Left lung (tissue), 10 donors: ENCODE results near the gene RGS10. TPM values are rescaled to one million over a fixed set of nuclear protein-coding genes. Genes with fewer than 3 reads are reported as not detected.
"Not testable (repeated sequence)": the region's sequence is repeated elsewhere in the genome, so short reads cannot be mapped to it uniquely, and the experiment has no call there.

Source experiments
- ATAC-seq: fragments of 200-7000 bp; cut with Tn5 transposase; one replicate; pipeline ENCODE4 v1.9.1; 2020; ENCODE audit warnings: moderate library complexity
- DNase-seq, 4 donors: peaks; one replicate each; pipeline ENCODE4 v3.0.0-alpha.2; 2013 to 2020
- H3K27ac ChIP-seq, 2 donors: fragments of 200-600 bp; sonication (generic) in 1 of 2; one replicate each; pipeline versions ENCODE4 v1.5.0 to v1.8.0; 2020 to 2021
- H3K27me3 ChIP-seq, 2 donors: fragments of 200-600 bp; sonication (generic) in 1 of 2; one replicate each; pipeline versions ENCODE4 v1.5.0 to v1.8.0; 2020 to 2021
- H3K36me3 ChIP-seq, 2 donors: fragments of 200-600 bp; sonication (generic) in 1 of 2; one replicate each; pipeline versions ENCODE4 v1.5.0 to v1.8.0; 2020 to 2021
- H3K4me1 ChIP-seq, 2 donors: fragments of 200-600 bp; one replicate each; pipeline ENCODE4 v1.8.0; 2021
- H3K4me3 ChIP-seq, 2 donors: fragments of 200-600 bp; sonication (generic) in 1 of 2; one replicate each; pipeline versions ENCODE4 v1.5.0 to v1.8.0; 2020 to 2021; ENCODE audit warnings: mild to moderate bottlenecking in 1 of 2
- H3K9me3 ChIP-seq, 2 donors: fragments of 200-600 bp; sonication (generic) in 1 of 2; one replicate each; pipeline versions ENCODE4 v1.5.0 to v1.8.0; 2020 to 2021
- intact Hi-C, 2 donors: fragments of 100-400 bp; cut with DNase I; formaldehyde crosslinking; loops; one replicate each; pipeline versions ENCODE4 v1.11.2 to v1.14.2; 2022
- polyA plus RNA-seq, 6 donors: library from polyadenylated mRNA; unstranded; fragments of 120-200 nt; gene quantifications; one replicate each; pipeline ENCODE4 v1.2.1, GENCODE V29; 2013; ENCODE audit not compliant: insufficient read length in 6 of 6
- total RNA-seq, 2 donors: library from RNA; stranded (reverse); fragmentation: NEBNext Ultra II Directional; extraction: Animal tissue kit (Norgen Biotek cat#: 25700); gene quantifications; one replicate each; pipeline ENCODE4 v1.2.1, GENCODE V29; 2021
- TF ChIP-seq, protein P1 (sequence below), 2 donors: fragments of 200-600 bp; sonication (generic) in 1 of 2; IDR thresholded peaks; one replicate each; pipeline versions ENCODE4 v1.5.0 to v1.8.0; 2021; ENCODE audit warnings: antibody characterized with exemption in 2 of 2
- donor health status: DM: no; HTN: yes; CAD: no.
- donor health status: DM: no; HTN: no; CAD: no.

Gene RGS10
- total and polyA plus RNA-seq, 8 donors = 9.8 to 26.7 (median 13.3) TPM

DNA sequence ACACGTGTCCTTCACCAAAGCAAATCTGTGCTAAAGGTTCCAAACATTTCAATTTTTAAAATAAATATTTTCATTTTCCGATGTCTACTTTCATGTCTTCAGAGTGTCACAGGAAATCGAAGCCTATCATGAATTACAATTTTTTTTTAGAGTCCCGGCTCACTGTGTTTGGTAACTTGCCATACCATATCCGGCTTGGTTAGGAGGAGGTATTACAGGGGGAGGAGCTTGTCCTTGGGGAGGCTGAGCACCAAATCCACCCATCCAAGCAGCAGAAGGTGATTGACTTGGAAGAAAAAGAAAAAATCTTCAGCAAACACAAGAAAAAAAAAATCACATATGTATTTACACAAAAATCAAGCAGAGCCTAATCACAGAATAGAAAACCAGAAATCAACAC, 33.0 kb upstream of the RGS10 start:
- H3K4me1 ChIP-seq = no peaks in the 10 kb centered on the region
- intact Hi-C loops = no loop called here

DNA sequence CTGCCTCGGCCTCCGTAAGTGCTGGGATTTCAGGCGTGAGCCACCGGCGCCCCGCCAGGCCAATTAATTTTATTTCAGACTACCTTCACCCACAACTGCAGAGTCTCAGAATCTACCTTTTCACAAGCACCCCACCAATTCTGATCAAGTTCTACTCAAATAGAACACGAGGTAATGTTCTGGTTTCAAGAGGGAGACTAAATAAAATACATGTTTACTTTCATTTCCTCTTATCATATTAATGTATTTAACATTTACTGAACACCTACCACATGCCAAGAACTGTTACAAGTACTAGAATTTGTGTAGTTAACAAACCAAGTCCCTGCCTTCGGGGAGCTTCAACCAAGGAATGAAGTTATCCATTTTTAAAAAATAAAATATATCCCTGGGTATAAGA, 25.5 kb upstream of the RGS10 start:
- H3K9me3 ChIP-seq = no peaks in the 10 kb centered on the region
- no peak overlapping the region for H3K4me3 ChIP-seq
- DNase-seq (no peak), ATAC-seq (no peak)
- no peaks in the 10 kb centered on the region for H3K4me1 ChIP-seq
- no peak overlapping the region for H3K27ac ChIP-seq
- H3K36me3 ChIP-seq = peaks cover 0 to 13% of the 10 kb centered on the region in 2 donors
- TF ChIP-seq, protein P1, sequence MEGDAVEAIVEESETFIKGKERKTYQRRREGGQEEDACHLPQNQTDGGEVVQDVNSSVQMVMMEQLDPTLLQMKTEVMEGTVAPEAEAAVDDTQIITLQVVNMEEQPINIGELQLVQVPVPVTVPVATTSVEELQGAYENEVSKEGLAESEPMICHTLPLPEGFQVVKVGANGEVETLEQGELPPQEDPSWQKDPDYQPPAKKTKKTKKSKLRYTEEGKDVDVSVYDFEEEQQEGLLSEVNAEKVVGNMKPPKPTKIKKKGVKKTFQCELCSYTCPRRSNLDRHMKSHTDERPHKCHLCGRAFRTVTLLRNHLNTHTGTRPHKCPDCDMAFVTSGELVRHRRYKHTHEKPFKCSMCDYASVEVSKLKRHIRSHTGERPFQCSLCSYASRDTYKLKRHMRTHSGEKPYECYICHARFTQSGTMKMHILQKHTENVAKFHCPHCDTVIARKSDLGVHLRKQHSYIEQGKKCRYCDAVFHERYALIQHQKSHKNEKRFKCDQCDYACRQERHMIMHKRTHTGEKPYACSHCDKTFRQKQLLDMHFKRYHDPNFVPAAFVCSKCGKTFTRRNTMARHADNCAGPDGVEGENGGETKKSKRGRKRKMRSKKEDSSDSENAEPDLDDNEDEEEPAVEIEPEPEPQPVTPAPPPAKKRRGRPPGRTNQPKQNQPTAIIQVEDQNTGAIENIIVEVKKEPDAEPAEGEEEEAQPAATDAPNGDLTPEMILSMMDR (IDR thresholded peaks at IDR 0.05) = no peak
- intact Hi-C loops = no loop called here
- no peaks in the 10 kb centered on the region for H3K27me3 ChIP-seq

More for the DNA sequence above, 33.0 kb upstream of the RGS10 start:
- peaks cover 0 to 86% of the 10 kb centered on the region in 2 donors for H3K36me3 ChIP-seq
- DNase-seq = no peak
- H3K9me3 ChIP-seq = no peaks in the 10 kb centered on the region
- H3K4me3 ChIP-seq = no peak overlapping the region
- TF ChIP-seq, protein P1 (IDR thresholded peaks at IDR 0.05) = no peak
- no peak overlapping the region for H3K27ac ChIP-seq
- ATAC-seq = no peak
- no peaks in the 10 kb centered on the region for H3K27me3 ChIP-seq

DNA sequence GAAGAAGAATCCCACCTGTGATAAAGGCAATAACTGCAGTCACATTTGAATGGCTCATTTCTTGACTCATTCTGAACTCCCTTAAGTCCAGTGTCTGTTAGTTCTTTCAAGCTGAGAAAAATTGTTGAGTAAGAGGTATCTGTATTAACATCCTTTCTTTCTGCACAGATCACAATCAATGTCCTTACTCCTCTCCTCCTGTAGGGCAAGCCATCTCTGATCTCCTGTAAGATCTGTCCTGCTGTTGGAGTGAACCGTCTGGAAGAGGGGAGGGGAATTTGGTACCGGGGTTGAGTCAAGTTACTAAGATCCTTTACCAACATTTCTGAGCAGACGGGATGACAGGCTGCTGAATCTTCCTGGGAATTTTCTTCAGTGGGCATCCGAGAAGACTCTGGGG, 19.6 kb upstream of the RGS10 start:
- Histone ChIP-seq H3K9me3 (no peaks in the 10 kb centered on the region), H3K36me3 (no peaks in the 10 kb centered on the region), H3K4me1 (no peaks in the 10 kb centered on the region), H3K27ac (no peak overlapping the region), H3K4me3 (no peak overlapping the region), H3K27me3 (no peaks in the 10 kb centered on the region)
- TF ChIP-seq, protein P1 (IDR thresholded peaks at IDR 0.05) = no peak
- no peak for ATAC-seq
- intact Hi-C loops = no loop called here
- DNase-seq = no peak

DNA sequence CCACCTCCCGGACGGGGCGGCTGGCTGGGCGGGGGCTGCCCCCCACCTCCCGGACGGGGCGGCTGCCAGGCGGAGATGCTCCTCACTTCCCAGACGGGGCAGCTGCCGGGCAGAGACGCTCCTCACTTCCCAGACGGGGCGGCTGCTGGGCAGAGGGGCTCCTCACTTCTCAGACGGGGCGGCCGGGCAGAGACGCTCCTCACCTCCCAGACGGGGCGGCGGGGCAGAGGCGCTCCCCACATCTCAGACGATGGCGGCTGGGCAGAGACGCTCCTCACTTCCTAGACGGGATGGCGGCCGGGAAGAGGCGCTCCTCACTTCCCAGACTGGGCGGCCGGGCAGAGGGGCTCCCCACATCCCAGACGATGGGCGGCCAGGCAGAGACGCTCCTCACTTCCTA, 17.0 kb upstream of the RGS10 start:
- H3K36me3 ChIP-seq, ATAC-seq, H3K27me3 ChIP-seq, intact Hi-C loops, H3K4me1 ChIP-seq, H3K27ac ChIP-seq, DNase-seq, H3K4me3 ChIP-seq, H3K9me3 ChIP-seq: not testable (repeated sequence)

DNA sequence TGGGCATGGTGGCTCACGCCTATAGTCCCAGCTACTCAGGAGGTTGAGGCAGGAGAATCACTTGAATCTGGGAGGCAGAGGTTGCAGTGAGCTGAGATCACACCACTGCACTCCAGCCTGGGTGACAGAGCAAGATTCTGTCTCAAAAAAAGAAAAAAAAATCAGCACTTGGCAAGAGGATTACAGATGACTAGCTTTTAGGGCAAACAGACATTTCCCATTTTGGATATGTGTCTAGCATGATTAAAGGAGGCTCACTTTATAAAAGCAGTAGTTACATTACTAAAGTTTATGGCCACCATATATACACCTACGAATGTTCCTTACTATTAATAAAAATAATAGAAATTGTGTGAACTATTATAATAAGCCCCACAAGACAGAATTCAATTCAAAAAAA, 13.6 kb upstream of the RGS10 start:
- DNase-seq, H3K36me3 ChIP-seq, H3K9me3 ChIP-seq, intact Hi-C loops, H3K27me3 ChIP-seq, ATAC-seq, H3K4me1 ChIP-seq, H3K4me3 ChIP-seq, H3K27ac ChIP-seq: not testable (repeated sequence)

DNA sequence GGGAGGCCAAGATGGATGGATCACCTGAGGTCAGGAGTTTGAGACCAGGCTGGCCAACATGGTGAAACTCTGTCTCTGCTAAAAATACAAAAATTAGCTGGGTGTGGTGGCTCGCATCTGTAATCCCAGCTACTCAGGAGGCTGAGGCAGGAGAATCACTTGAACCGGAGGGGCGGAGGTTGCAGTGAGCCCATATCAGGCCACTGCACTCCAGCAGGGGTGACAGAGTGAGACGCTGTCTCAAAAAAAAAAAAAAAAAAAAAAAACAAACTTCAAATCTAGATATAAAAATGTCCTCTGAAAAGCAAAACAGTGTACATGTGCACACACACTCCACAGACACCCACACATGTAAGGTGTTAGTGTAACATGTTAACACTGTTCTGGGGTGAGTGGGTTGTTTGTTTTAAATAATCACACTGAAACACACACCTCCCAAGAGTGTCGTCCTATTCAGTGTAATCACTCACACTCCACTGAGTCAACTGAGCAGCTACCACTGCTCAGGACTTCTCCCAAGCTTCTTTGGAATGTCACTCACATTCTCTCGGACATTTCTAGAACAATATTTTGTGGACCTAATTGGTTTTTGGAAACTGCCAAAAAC, 12.8 kb upstream of the RGS10 start:
- Histone ChIP-seq H3K9me3 (no peaks in the 10 kb centered on the region), H3K27ac (no peak overlapping the region), H3K4me1 (no peaks in the 10 kb centered on the region), H3K36me3 (no peaks in the 10 kb centered on the region), H3K4me3 (no peak overlapping the region), H3K27me3 (no peaks in the 10 kb centered on the region)
- ATAC-seq (no peak), DNase-seq (no peak)
- TF ChIP-seq, protein P1 (IDR thresholded peaks at IDR 0.05) = no peak
- intact Hi-C loops = no loop called here
